LNCAP (cell line): Measurements from ENCODE around the gene RSRC1.

Source experiments
- TF ChIP-seq, protein P1 (sequence below): fragments of 450-650 bp; IDR thresholded peaks from 2 replicates; pipeline ENCODE4 v1.5.1; 2017; ENCODE audit warnings: mild to moderate bottlenecking

The RSRC1 gene

DNA sequence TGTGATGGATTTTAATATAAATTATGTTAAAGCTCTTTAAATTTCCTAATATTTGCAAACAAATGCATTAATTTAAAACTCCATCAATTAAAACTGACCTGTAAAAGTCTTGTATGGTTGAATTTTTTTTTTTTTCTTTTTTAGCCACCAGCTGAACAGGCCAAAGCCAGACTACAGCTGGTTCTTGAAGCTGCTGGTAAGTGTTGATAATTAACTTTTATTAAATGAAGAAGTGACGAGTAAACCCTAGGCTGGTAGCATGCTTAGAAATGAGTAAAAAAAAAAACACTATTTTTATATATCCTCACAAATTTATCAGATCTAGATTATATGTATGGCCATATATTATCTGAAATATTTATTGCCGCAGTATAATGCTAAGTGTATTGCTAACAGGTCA lies 244.8 kb downstream of the RSRC1 start:
- TF ChIP-seq, protein P1, sequence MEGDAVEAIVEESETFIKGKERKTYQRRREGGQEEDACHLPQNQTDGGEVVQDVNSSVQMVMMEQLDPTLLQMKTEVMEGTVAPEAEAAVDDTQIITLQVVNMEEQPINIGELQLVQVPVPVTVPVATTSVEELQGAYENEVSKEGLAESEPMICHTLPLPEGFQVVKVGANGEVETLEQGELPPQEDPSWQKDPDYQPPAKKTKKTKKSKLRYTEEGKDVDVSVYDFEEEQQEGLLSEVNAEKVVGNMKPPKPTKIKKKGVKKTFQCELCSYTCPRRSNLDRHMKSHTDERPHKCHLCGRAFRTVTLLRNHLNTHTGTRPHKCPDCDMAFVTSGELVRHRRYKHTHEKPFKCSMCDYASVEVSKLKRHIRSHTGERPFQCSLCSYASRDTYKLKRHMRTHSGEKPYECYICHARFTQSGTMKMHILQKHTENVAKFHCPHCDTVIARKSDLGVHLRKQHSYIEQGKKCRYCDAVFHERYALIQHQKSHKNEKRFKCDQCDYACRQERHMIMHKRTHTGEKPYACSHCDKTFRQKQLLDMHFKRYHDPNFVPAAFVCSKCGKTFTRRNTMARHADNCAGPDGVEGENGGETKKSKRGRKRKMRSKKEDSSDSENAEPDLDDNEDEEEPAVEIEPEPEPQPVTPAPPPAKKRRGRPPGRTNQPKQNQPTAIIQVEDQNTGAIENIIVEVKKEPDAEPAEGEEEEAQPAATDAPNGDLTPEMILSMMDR: no peak

DNA sequence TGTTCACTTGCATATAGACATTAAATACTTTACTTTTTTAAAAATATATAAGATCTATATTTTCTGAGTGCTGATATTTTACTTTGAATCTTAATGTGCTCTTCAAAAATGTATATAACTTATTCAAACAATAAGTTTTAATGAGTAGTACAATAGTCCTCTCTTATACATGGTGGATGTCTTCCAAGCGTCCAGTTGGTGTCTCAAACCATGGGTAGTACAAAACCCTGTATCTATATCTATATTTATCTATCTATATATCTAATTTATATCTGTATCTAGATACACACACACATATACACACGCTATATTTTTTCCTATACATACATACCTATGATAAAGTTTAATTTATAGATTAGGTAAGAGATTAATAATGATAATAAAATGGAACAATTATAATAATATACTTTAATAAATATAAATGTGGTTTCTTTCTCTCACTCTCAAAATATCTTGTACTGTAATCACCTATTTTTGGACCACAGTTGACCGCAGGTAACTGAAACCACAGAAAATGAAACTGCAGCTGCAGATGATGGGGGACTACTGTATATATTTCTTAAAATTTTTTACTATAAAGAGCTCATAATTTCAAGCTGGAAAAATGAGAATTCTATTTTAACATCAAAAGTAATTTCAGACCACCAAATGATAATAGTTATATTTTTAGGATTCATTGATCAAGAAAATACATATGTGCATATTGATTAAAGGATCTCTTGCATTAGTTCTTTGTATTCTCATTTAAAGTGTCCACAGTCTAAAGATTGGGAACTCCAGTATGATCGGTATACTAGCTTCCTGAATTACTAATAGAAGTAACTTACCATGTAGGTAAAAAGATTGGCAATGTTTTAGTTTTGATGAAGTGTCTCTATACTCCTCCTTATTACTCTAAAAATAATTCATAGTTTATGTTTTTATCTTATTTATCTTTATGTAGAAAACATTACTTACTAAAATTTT lies 246.0 kb downstream of the RSRC1 start:
- TF ChIP-seq, protein P1: no peak

DNA sequence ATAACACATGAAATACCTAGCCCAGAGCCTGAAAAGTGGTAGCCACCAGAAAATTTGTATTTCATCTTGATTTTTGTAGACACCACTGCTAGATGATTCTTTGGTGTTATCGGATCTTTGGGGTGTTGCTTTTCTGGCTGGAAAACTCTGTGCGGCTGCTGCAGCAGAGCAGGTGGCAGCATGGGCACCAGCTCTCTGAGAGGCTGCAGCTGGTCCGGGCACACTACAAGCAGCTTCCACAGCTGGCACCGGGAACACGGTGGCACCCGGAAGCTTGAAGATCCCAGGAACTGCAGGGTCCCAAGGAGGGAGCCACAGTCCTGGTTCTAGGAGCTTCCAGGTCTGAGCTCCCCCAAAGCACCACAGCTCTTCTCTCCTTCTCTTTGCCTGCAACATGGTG lies 249.4 kb downstream of the RSRC1 start:
- TF ChIP-seq, protein P1: no peak

DNA sequence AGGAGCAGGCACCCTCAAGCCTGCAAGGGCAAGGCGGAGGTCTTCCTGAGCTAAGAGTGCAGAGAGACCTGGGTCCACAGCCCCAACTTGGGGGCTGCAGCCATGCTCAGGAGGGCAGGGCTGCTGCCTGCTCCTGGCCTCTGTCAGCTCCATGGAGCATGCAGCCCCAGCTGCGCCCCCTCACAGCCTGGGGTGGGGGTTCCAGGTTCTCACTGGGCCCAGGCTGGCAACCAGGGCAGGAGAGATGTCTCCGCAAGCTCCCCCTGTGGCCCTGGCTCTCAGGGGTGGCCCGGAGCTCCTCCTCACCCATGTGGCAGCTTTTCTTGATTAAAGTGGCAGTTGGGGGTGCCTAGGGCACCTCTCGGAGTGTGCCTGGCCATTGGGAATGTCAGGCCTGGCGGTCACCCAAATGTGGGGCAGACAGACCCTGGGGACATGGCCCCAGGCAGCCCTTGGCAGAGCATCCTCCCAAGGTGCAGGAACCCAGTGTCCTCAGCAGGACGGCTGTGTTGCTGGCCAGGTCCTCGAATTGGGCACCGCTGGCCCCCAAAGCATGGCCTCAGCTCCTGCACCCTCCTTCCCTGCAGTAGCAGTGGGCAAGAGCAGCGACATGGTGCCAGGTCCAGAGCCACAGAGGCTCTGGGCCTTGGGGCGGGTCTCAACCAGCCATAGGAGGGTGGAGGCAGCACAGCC lies 251.0 kb downstream of the RSRC1 start:
- TF ChIP-seq, protein P1: no peak

DNA sequence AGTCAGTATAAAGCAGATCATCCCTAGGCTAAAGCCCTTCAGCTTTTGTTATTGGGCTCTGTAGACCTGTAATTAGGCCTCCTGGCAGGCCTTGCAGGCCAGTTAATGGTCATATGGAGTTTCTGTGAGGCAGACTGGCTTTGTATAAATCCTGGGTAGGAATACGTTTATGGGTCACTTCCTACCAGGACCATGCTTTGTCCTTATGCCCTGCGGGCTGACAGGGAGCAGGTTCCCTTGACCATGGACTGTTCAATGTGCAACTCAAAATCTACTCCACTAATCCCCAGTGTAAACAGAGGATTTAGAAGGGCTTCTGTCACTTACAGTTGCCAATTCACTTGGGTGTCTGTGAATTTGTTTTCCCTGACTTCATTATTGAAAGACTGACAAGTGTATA lies 258.4 kb downstream of the RSRC1 start:
- TF ChIP-seq, protein P1: no peak

DNA sequence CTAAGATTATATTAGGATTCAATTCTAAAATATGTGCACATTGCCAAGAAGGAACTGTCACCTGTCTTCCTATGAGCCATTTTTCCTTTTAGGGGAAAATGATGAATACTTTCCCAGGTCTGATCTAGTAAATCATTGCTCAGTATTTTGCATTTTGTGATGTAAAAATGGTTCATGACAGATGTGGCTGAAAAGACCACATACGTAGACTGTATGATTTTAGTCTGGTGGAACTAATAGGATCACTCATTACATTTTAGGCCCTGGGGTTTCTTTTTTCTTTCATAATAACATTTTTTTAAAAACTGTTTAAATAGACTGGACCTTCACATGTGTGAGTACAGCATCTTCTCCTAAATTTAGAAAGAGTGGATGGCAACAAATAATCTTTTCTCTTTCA lies 259.4 kb downstream of the RSRC1 start:
- TF ChIP-seq, protein P1: no peak

DNA sequence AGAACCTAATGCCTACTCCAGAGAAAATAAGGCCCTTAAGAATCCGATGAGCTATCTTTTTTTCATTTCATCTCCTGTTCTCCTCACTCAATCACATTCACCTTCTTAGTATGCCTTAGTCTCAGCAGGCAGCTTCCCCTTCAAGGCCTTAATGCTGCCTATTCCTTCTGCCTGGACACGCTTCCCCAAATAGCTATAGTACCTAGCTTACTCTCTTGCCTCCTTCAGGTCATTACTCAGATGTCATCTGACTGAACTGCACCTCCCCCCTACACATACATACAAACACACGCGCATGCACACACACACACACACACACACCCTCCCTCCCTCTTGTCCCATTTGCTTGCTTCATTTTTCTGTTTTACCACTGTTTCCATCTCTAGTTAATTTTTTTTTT lies 269.6 kb downstream of the RSRC1 start:
- TF ChIP-seq, protein P1: no peak
